Subcutaneous adipose tissue (tissue), 4 donors: Measurements from ENCODE around the gene OVAAL. TPM values are rescaled to one million over a fixed set of nuclear protein-coding genes. Genes with fewer than 3 reads are reported as not detected.

Experiments used
- total RNA-seq, 4 donors: library from RNA; depleted of rRNA; stranded (reverse); fragments of >200 nt; gene quantifications; one replicate each; pipeline ENCODE4 v1.1.0, GENCODE V29; 2016
- TF ChIP-seq, protein P1 (sequence below): fragments of 450-650 bp; IDR thresholded peaks from one replicate; pipeline ENCODE4 v1.5.1; 2016; ENCODE audit warnings: low read depth, mild to moderate bottlenecking, control low read depth, antibody characterized with exemption, moderate library complexity

The OVAAL gene
- total RNA-seq, 4 donors from 2014 or later = not detected

DNA sequence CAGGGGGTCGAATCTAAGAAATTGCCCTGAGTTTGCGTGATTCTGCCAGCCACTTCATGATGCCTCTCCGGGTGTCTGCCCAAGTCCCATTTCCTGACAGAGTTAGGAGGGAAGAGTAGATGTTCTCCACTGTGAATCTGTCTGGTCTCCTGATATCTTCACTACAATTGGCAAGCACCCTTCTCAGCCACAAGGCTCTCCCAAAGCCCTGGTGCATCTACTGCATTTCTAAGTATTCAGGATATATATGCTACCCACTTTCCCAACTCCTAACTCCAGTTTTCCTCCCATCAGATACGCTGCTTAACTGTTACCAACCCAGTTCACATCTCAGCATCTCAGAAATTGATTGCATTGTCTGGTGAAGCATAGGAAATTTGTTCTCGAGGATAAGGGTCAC, 25.9 kb upstream of the OVAAL start:
- TF ChIP-seq, protein P1, sequence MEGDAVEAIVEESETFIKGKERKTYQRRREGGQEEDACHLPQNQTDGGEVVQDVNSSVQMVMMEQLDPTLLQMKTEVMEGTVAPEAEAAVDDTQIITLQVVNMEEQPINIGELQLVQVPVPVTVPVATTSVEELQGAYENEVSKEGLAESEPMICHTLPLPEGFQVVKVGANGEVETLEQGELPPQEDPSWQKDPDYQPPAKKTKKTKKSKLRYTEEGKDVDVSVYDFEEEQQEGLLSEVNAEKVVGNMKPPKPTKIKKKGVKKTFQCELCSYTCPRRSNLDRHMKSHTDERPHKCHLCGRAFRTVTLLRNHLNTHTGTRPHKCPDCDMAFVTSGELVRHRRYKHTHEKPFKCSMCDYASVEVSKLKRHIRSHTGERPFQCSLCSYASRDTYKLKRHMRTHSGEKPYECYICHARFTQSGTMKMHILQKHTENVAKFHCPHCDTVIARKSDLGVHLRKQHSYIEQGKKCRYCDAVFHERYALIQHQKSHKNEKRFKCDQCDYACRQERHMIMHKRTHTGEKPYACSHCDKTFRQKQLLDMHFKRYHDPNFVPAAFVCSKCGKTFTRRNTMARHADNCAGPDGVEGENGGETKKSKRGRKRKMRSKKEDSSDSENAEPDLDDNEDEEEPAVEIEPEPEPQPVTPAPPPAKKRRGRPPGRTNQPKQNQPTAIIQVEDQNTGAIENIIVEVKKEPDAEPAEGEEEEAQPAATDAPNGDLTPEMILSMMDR = no peak

DNA sequence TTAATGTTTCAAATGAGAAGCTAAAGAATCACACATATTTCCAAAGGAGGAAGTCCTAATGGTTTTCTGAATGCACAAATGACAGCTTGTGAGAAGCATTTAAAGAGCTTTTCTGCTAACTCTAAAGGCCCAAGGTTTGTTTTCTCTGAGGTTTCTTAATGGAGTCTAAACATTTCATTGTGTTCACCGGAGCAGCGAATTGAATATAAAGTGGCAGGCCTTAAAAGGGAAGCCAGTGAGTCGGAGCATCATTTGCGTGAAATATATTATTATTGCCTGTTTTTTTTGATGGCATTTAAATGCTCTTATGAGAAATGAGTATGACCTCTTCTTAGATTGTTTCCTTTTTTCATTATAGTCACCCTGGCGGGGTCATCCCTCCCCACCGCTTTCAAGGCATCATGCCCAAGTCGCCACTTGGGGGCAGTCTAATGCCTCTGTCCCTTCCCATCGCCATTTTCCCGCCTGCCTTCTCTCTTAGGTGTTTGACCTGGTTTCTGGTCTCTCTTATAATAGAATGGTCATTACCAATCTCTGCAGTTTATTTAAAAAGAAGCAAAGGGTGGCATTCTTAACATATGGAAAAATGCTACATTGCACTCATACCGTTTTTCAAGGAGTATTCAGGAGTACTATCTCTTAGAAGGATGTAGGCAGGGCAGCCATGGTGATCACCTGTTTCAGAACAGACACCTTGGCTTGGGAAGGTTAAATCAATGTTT, 25.3 kb upstream of the OVAAL start:
- TF ChIP-seq, protein P1 = no peak

- TF ChIP-seq, protein P1 = no peak
Observed at GRCh38 chr1:180534214-180534613, 24.6 kb upstream of the OVAAL start.

DNA sequence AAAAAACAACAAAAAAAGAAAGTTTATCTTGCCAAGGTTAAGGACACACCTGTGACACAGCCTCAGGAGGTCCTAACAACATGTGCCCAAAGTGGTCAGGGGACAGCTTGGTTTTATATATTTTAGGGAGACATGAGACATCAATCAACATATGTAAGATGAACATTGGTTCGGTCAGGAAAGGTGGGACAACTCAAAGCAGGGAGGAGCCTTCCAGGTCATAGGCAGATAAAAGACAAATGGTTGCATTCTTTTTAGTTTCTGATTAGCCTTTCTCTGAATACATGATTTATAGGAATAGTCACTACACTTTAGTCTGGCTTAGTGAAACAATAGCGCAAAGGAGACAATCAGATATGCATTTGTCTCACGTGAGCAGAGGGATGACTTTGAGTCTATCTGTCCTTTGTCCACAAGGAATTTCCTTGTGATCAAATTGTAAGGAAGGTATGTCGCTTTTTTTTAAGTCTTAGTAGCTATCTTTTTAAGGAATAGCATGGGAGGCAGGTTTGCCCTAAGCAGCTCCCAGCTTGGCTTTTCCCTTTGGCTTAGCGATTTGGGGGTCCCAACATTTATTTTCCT, 23.3 kb upstream of the OVAAL start:
- TF ChIP-seq, protein P1 = no peak

DNA sequence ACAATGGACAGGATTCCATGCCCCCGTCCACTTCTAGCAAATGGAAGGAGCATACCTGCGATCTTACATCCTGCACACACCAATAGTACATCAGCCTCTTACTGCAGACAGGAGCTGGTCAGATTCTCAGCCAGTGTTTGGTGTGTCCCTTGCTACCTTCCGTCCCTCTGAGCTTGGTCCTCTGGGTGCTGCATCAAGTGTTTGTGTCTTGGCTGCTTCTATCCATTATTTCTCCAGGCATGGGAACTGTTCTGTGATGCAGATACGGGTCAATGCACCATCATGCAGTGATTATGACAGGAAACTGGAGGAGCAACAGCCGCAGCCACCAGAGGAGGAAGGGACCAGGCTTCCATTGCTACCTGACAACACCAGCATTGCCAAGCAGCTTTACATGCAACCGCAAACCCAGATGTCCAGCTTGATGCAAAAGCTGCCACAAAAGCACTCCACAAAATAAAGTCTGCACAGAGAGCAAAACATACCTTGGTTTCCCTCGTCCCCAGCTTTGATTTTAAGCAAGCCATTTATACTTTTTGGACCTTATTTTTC, 21.9 kb upstream of the OVAAL start:
- TF ChIP-seq, protein P1 = no peak

GRCh38 chr1:180539136-180539535, 19.6 kb upstream of the OVAAL start:
- TF ChIP-seq, protein P1 = no peak

- TF ChIP-seq, protein P1 = no peak
Observed at GRCh38 chr1:180540697-180541594, 17.8 kb upstream of the OVAAL start.
